ENCODE measurements around the gene NFKBIZ. TPM values are rescaled to one million over a fixed set of nuclear protein-coding genes. Genes with fewer than 3 reads are reported as not detected.

NFKBIZ gene
- total RNA-seq: 49.0 and 120 TPM in 2 replicates

GRCh38 chr3:101848754-101849713 is at the start of gene NFKBIZ:
Gene NFKBIZ (plus strand): TSS chr3:101849514. CDS start chr3:101849629, 115 bp downstream.

Other genes starting within 250 kb of the NFKBIZ start
- gene ZBTB11, start 172.4 kb upstream of the NFKBIZ start, total RNA-seq: 26.5 and 33.9 TPM in 2 replicates
- 1,646 and 2,379 TPM in 2 replicates for gene RPL24, start 162.8 kb upstream of the NFKBIZ start, total RNA-seq
- 10.6 and 15.3 TPM in 2 replicates for gene CEP97, start 124.9 kb upstream of the NFKBIZ start, total RNA-seq
- 5.8 and 6.5 TPM in 2 replicates for gene NXPE3, start 70.3 kb upstream of the NFKBIZ start, total RNA-seq